K562 (cell line): ENCODE measurements around the gene SETD1B. TPM values are rescaled to one million over a fixed set of nuclear protein-coding genes. Genes with fewer than 3 reads are reported as not detected.
A peak's percentile ranks its signal among the peaks of the same experiment; 100 is the strongest.

ENCODE experiments used
- CC2D1A ChIP-seq: fragments of 450-650 bp; IDR thresholded peaks from 2 replicates; pipeline ENCODE4 v1.6.1; 2017; ENCODE audit warnings: mild to moderate bottlenecking
- CXXC5 ChIP-seq: fragments of 250-450 bp; sonication (Bioruptor Pico); IDR thresholded peaks from 2 replicates; pipeline ENCODE4 v1.8.0; 2022; ENCODE audit warnings: inconsistent platforms, mild to moderate bottlenecking, moderate library complexity
- MEF2D ChIP-seq: conservative IDR thresholded peaks from 2 replicates; pipeline ENCODE4 v1.6.1; 2016; ENCODE audit warnings: low read depth, missing genetic modification characterization, missing compliant biosample characterization
- MTA1 ChIP-seq: fragments of 450-650 bp; IDR thresholded peaks from 2 replicates; pipeline ENCODE4 v1.6.1; 2017; ENCODE audit warnings: borderline replicate concordance
- NFE2 ChIP-seq: IDR thresholded peaks from 2 replicates; pipeline ENCODE4 v1.6.1; 2014; ENCODE audit warnings: antibody characterized with exemption, low read depth
- PTBP1 ChIP-seq: fragments of 200-400 bp; formaldehyde crosslinking; IDR thresholded peaks from 2 replicates; pipeline ENCODE4 v1.6.1; 2017; ENCODE audit warnings: low read depth, low read length
- RBM17 ChIP-seq: fragments of 200-400 bp; formaldehyde crosslinking; IDR thresholded peaks from 2 replicates; pipeline ENCODE4 v1.6.1; 2017; ENCODE audit warnings: low read depth, mild to moderate bottlenecking, low read length, borderline replicate concordance
- TRIM28 ChIP-seq: fragments of 450-650 bp; IDR thresholded peaks from 2 replicates; pipeline ENCODE4 v1.6.1; 2017
- ZFP1 ChIP-seq: fragments of 450-650 bp; formaldehyde crosslinking; IDR thresholded peaks from 2 replicates; pipeline ENCODE4 v1.4.0; 2020; ENCODE audit warnings: mild to moderate bottlenecking, mixed read lengths
- ZNF589 ChIP-seq: fragments of 200-800 bp; sonication (Bioruptor generic); IDR thresholded peaks from 2 replicates; pipeline ENCODE4 v1.6.1; 2016; ENCODE audit warnings: low read depth, missing genetic modification characterization, missing compliant biosample characterization
- polyA plus RNA-seq, 8 experiments: library from polyadenylated mRNA; depleted of rRNA in 4 of 8; stranded (reverse) in 5 of 8; unstranded in 3 of 8; fragments of >200 nt; fragmentation: Nextera tagmentation in 2 of 8; fragmentation: Illumina TruSeq in 1 of 8; extraction: Ambion mirVana in 2 of 8; extraction: Trizol in 1 of 8; gene quantifications; 2 replicates each; pipeline versions ENCODE4 v1.2.1 to v1.2.3, GENCODE V29; 2011 to 2014; ENCODE audit warnings: inconsistent platforms in 1 of 8, missing spikeins in 1 of 8
- total RNA-seq, 7 experiments: library from RNA; depleted of rRNA in 6 of 7; stranded (reverse); fragments of >200 nt in 6 of 7; fragmentation: Illumina TruSeq in 2 of 7; extraction: Trizol in 2 of 7; gene quantifications; 2 replicates each; pipeline versions ENCODE4 v1.2.1 to v1.2.3, GENCODE V29; 2011 to 2021; ENCODE audit warnings: low replicate concordance in 1 of 7
- TF ChIP-seq, protein P1 (sequence below): fragments of 450-650 bp; IDR thresholded peaks from 2 replicates; pipeline ENCODE4 v1.7.1; 2018; ENCODE audit warnings: mild to moderate bottlenecking, low read depth; ENCODE audit not compliant: partially characterized antibody
- TF ChIP-seq, protein P2 (sequence below): fragments of 450-650 bp; IDR thresholded peaks from 2 replicates; pipeline ENCODE4 v1.6.1; 2016; ENCODE audit warnings: low read depth, mild to moderate bottlenecking, moderate library complexity
- TF ChIP-seq, protein P3 (sequence below): sonication (generic); formaldehyde crosslinking; IDR thresholded peaks from 2 replicates; pipeline ENCODE4 v1.8.1; 2023; ENCODE audit warnings: missing genetic modification reagents, mild to moderate bottlenecking, borderline replicate concordance
- TF ChIP-seq, protein P4 (sequence below), 2 experiments: IDR thresholded peaks; 2 replicates each; pipeline ENCODE4 v1.6.1; 2011; ENCODE audit warnings: borderline replicate concordance in 1 of 2, control low read depth in 1 of 2, low read depth in 1 of 2, low read length in 1 of 2, mild to moderate bottlenecking in 1 of 2, mixed read lengths in 1 of 2, moderate library complexity in 1 of 2; ENCODE audit not compliant: insufficient read depth in 1 of 2, insufficient read length in 1 of 2, poor library complexity in 1 of 2, severe bottlenecking in 1 of 2; ENCODE audit errors: extremely low read depth in 1 of 2
- TF ChIP-seq, protein P5 (sequence below): fragments of 250-450 bp; sonication (Bioruptor Pico); IDR thresholded peaks from 2 replicates; pipeline ENCODE4 v1.8.0; 2021; ENCODE audit warnings: moderate library complexity, mild to moderate bottlenecking, inconsistent platforms

The SETD1B gene
- total and polyA plus RNA-seq, 9 of the 15 experiments (the other 6 are each of a cell fraction or from before 2014, with no cell fraction given) = 0.48 to 26.6 (median 2.3) TPM

DNA sequence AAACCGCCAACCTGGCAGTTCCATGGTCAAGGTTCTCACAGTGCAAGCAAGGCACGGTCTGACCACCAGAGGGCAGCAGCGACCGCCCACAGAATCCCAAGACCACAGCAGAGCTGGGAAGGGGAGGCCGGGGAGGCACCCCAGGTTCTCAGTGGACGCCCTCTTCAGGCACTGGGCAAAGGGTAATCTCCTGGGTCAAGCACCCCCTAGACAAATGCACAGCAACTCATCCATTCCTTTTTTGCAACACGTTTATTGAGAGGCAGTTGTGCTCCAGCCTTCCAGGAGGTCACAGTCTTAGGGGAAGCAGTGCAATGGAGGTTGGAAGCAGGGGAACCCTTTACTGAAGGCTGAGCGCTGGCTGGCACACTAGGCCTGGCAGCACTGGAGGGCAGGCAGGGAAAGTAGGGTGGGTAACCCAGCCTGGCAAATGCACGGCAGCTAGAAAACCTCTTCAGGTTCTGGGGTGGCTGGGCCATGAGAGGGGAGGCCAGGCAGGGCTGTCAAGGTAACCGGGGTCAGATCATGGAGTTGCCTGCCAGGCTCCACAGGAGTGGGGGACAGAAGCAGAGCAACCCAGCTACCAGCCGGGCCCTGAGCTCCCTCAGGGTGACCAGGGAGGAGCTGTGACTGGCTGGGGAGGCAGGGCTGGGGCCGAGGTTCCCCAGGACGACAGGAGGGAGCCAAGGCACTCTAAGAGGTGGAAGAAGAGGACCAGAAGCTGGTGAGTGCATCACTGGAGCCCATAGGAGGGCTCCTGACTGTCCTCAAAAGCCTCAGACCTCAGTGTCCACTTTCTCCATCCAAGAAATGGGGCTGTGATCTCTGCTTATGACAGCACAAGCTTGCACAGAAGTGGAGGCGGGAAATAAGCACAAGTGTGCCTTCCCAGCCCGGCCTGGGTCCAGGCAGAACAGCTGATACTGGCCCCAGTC is 8.5 kb upstream of the SETD1B start (continued):
- TF ChIP-seq PTBP1 (no peak), CXXC5 (CRISPR knock-in tag) (no peak), ZFP1 (CRISPR knock-in tag) (no peak), RBM17 (no peak), CC2D1A (peak; percentile 63; the same call in 1 of the 2 replicates), TRIM28 (no peak; the same call in 1 of the 2 replicates), ZNF589 (no peak), MEF2D (tag) (no peak), MTA1 (no peak), NFE2 (no peak)
- TF ChIP-seq, protein P1, sequence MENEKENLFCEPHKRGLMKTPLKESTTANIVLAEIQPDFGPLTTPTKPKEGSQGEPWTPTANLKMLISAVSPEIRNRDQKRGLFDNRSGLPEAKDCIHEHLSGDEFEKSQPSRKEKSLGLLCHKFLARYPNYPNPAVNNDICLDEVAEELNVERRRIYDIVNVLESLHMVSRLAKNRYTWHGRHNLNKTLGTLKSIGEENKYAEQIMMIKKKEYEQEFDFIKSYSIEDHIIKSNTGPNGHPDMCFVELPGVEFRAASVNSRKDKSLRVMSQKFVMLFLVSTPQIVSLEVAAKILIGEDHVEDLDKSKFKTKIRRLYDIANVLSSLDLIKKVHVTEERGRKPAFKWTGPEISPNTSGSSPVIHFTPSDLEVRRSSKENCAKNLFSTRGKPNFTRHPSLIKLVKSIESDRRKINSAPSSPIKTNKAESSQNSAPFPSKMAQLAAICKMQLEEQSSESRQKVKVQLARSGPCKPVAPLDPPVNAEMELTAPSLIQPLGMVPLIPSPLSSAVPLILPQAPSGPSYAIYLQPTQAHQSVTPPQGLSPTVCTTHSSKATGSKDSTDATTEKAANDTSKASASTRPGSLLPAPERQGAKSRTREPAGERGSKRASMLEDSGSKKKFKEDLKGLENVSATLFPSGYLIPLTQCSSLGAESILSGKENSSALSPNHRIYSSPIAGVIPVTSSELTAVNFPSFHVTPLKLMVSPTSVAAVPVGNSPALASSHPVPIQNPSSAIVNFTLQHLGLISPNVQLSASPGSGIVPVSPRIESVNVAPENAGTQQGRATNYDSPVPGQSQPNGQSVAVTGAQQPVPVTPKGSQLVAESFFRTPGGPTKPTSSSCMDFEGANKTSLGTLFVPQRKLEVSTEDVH = peak; percentile 41
- TF ChIP-seq, protein P2, sequence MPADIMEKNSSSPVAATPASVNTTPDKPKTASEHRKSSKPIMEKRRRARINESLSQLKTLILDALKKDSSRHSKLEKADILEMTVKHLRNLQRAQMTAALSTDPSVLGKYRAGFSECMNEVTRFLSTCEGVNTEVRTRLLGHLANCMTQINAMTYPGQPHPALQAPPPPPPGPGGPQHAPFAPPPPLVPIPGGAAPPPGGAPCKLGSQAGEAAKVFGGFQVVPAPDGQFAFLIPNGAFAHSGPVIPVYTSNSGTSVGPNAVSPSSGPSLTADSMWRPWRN = no peak
- TF ChIP-seq, protein P3, sequence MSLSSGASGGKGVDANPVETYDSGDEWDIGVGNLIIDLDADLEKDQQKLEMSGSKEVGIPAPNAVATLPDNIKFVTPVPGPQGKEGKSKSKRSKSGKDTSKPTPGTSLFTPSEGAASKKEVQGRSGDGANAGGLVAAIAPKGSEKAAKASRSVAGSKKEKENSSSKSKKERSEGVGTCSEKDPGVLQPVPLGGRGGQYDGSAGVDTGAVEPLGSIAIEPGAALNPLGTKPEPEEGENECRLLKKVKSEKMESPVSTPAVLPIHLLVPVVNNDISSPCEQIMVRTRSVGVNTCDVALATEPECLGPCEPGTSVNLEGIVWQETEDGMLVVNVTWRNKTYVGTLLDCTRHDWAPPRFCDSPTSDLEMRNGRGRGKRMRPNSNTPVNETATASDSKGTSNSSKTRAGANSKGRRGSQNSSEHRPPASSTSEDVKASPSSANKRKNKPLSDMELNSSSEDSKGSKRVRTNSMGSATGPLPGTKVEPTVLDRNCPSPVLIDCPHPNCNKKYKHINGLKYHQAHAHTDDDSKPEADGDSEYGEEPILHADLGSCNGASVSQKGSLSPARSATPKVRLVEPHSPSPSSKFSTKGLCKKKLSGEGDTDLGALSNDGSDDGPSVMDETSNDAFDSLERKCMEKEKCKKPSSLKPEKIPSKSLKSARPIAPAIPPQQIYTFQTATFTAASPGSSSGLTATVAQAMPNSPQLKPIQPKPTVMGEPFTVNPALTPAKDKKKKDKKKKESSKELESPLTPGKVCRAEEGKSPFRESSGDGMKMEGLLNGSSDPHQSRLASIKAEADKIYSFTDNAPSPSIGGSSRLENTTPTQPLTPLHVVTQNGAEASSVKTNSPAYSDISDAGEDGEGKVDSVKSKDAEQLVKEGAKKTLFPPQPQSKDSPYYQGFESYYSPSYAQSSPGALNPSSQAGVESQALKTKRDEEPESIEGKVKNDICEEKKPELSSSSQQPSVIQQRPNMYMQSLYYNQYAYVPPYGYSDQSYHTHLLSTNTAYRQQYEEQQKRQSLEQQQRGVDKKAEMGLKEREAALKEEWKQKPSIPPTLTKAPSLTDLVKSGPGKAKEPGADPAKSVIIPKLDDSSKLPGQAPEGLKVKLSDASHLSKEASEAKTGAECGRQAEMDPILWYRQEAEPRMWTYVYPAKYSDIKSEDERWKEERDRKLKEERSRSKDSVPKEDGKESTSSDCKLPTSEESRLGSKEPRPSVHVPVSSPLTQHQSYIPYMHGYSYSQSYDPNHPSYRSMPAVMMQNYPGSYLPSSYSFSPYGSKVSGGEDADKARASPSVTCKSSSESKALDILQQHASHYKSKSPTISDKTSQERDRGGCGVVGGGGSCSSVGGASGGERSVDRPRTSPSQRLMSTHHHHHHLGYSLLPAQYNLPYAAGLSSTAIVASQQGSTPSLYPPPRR = no peak
- TF ChIP-seq, protein P4, sequence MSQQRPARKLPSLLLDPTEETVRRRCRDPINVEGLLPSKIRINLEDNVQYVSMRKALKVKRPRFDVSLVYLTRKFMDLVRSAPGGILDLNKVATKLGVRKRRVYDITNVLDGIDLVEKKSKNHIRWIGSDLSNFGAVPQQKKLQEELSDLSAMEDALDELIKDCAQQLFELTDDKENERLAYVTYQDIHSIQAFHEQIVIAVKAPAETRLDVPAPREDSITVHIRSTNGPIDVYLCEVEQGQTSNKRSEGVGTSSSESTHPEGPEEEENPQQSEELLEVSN (IDR thresholded peaks at IDR 0.05; ENCODE audit: borderline replicate concordance in 1 of 2, extremely low read depth in 1 of 2, insufficient read depth in 1 of 2, insufficient read length in 1 of 2, low read depth in 1 of 2, low read length in 1 of 2, poor library complexity in 1 of 2, severe bottlenecking in 1 of 2) = no peak
- TF ChIP-seq, protein P5, sequence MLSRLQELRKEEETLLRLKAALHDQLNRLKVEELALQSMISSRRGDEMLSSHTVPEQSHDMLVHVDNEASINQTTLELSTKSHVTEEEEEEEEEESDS (CRISPR knock-in tag) = no peak
